ENCODE measurements around the gene CNKSR3. TPM values are rescaled to one million over a fixed set of nuclear protein-coding genes. Genes with fewer than 3 reads are reported as not detected.

Gene CNKSR3
- total and polyA plus RNA-seq, 2 of the 8 experiments (the other 6 are each of a cell fraction or from before 2014, with no cell fraction given): 1.2 to 6.2 TPM

GRCh38 chr6:154440022-154440421 lies 70.5 kb downstream of the CNKSR3 start (continued):
- TF ChIP-seq SRF (IDR thresholded peaks at IDR 0.05; ENCODE audit: low read depth, low read length) (no peak), CEBPB (IDR thresholded peaks at IDR 0.05; ENCODE audit: low read depth, low read length) (no peak), RFX5 (IDR thresholded peaks at IDR 0.05; ENCODE audit: borderline replicate concordance, low read depth, low read length) (no peak), SIX5 (IDR thresholded peaks at IDR 0.05; ENCODE audit: low read depth, low read length) (no peak), MAFK (IDR thresholded peaks at IDR 0.05; ENCODE audit: low read depth, low read length) (no peak), SP2 (IDR thresholded peaks at IDR 0.05; ENCODE audit: low read length) (no peak), JUND (IDR thresholded peaks at IDR 0.05; ENCODE audit: low read length) (no peak)
